D721Med (cell line): ENCODE measurements around the gene BHLHE41.
A peak's percentile ranks its signal among the peaks of the same experiment; 100 is the strongest.

Source experiments
- DNase-seq: peaks from one replicate; pipeline ENCODE4 v3.0.0; 2011; ENCODE audit warnings: low spot score; ENCODE audit not compliant: insufficient read length
- FAIRE-seq: peaks from 2 replicates; lab custom pipeline; 2011; peaks lifted over from hg19 to GRCh38; lab: Jason Lieb, UNC
- TF ChIP-seq, protein P1 (sequence below): IDR thresholded peaks from 2 replicates; pipeline ENCODE4 v1.5.1; 2012; ENCODE audit warnings: mild to moderate bottlenecking, control low read depth; ENCODE audit not compliant: insufficient read depth; ENCODE audit errors: missing control alignments

Gene BHLHE41

DNA sequence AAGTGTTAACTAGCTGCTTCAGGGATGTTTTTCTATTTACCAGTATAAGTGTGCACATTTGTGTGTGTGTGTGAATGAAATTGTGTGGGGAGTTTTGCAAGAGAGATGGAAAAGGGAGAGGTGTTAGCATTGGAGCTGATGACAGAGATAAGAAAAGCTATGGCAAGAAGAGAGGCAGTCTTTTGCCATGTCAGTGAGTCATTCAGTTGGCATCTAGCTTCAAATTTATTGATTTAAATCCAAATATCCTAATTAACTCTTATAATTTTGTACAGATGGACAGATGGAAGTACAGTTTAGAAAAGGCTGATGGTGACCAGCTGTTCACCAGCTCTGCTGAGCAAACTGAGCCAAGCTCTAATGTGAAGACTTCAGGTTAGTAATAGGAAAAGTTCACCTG, 3.3 kb upstream of the BHLHE41 start:
- FAIRE-seq (no peak), DNase-seq (no peak)
- TF ChIP-seq, protein P1, sequence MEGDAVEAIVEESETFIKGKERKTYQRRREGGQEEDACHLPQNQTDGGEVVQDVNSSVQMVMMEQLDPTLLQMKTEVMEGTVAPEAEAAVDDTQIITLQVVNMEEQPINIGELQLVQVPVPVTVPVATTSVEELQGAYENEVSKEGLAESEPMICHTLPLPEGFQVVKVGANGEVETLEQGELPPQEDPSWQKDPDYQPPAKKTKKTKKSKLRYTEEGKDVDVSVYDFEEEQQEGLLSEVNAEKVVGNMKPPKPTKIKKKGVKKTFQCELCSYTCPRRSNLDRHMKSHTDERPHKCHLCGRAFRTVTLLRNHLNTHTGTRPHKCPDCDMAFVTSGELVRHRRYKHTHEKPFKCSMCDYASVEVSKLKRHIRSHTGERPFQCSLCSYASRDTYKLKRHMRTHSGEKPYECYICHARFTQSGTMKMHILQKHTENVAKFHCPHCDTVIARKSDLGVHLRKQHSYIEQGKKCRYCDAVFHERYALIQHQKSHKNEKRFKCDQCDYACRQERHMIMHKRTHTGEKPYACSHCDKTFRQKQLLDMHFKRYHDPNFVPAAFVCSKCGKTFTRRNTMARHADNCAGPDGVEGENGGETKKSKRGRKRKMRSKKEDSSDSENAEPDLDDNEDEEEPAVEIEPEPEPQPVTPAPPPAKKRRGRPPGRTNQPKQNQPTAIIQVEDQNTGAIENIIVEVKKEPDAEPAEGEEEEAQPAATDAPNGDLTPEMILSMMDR = no peak

DNA sequence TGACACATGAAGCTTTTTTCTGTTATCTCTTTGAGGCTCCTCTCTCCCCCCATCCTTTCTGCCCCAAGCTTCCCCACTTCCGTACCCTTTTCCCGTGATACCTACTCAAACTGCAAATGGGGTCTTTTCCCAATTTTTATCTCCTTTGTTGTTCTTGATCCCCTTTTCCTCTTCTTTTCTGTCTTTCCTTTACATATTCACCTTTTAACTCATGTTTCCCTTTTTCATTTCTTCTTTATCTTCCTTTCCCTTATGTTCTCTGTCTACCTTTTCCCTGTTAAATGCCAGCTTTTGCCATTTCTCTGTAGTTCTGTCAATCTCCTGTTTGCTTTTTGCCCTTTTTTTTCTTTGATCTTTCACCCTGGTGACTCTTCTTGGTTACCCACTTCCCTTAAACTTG, 2.6 kb upstream of the BHLHE41 start:
- no peak for FAIRE-seq
- DNase-seq = no peak
- TF ChIP-seq, protein P1 = no peak

DNA sequence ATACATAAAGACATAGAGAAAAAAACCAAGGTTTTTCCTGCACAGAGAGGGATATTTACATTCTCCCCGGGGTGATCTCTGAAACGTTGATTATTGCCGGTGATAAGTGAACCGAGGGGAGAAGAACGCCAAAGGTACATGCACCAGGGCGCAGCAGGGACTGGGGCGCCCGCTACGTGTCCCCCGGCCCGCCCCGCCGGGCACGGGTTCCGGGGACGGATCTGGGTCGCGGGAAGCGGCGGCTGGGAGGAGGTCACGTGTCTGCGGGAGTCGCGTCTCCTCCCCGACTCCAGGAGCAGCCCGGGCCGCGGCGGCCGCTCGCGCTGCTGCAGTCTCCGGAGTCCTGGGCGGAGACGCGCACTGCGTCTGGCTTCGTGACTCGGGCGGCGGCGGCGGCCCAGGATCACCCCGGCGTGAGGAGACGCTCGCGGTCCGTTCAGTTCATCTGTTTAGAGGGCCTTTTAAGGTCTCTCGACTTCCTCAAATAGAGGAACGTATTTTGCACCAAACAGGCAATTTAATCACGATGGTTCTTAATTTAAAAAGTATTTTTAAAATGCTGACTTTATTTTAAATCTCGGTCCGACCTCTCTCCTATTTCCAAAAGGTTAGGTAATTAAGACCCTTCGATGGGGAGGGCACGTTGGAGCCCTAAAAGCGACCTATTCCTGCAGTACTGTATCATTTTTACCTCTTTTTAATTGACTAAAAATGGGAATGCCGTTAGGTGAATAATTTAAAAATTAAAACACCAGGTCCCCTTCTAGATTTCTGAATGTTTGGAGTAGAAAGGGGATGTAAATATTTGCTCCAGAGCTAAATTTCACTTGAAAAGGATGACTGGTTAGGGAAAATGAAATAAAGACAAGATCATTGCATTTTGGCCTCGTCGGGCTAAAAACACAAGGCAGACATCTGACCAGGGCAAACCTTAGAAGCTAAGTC, 1.8 kb upstream of the BHLHE41 start:
- DNase-seq (peak; percentile 61), FAIRE-seq (no peak)
- TF ChIP-seq, protein P1 = no peak

DNA sequence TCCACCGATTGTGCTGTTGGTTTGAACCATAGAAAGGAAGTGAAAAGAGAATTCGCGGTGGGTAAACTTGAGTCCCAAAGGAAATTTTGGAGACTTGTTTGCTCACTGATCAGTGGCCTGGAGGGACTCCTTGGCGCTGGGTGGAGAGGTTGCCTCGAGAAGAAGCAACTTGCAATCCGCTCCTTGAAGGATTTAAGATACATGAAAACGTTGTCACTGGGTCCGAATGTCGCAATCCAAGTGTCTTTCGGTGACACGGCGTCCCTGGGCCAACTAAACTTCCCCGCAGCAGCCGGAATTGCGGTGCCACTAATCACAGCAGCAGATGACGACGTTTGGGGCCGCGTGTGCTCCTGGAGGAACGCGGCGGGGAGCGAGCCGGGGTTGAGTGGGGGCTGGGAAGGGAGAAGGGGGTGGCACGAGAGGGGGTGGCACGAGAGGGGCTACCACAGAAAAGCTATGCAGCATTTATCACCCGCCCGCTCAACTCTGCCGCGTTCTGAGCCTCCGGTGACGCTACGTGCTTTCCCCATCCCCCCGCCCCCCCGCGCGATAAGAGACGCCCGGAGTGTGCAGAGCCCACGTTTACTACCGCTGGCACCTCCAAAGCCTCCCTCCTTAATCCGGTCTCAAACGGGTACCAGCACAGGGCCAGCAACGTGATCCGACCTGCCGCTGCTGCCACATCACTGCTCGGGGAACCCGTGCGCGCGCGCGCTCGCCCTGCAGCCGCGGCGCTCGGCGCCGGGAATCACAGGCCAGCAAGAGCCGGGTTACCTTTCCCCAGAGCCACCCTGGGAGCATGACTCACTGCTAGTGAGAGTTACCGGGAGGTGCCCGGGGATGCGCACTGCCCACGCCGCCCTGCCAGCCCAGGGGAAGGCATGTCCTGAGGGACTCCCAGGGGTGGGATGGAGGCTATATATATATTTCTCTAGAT, 833 bp upstream of the BHLHE41 start:
- DNase-seq (no peak), FAIRE-seq (no peak)
- TF ChIP-seq, protein P1 = no peak

- TF ChIP-seq, protein P1 = no peak
- FAIRE-seq (no peak), DNase-seq (no peak)
These were observed 1.3 kb downstream of the BHLHE41 start for GRCh38 chr12:26123482-26123980.

DNA sequence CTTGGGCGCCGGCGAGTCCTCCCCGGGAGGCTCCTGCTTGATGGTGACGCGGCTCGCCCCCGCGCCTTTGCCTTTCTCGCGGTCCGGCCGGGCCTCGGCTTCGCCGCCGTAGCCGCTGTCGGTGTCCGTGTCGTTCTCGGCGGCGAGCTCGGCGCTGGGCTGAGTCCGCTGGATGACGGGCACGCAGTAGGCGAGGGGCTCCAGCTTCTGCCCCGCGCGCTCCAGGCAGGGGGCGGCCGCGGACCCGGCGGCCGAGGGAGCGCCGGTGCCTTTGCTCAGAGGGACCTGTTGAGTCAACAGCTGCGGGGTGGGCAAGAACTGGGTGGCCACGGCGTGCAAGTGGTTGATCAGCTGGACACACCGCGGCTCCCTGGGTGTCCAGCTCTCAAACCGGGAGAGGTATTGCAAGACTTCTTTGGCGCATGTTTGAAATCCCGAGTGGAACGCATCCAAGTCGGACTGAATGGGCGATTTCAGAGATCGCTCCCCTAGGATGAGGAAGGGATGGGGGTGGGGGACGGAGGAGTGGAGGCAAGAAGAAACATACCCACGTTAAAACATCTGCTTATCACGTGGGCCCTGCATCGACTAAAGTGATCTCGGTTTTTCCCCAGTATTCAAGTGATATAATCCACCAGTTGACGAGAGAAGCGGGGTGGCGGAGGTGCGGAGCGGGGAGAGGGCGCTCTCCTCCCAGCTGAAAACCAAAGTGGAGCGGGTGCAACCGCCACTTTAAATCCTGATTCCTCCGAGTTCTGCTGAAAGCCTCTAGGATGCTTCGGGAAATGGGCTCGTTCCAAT, 2.0 kb downstream of the BHLHE41 start:
- no peak for DNase-seq
- TF ChIP-seq, protein P1 = peak; percentile 18

More for the DNA sequence above, 2.0 kb downstream of the BHLHE41 start:
- no peak for FAIRE-seq
